ENCODE measurements around the gene TMEM63B.
"Not testable (repeated sequence)": the region's sequence is repeated elsewhere in the genome, so short reads cannot be mapped to it uniquely, and the experiment has no call there.

Gene TMEM63B

GRCh38 chr6:44196351-44196750, 69.0 kb downstream of the TMEM63B start:
- not testable (repeated sequence) for DNase-seq

DNA sequence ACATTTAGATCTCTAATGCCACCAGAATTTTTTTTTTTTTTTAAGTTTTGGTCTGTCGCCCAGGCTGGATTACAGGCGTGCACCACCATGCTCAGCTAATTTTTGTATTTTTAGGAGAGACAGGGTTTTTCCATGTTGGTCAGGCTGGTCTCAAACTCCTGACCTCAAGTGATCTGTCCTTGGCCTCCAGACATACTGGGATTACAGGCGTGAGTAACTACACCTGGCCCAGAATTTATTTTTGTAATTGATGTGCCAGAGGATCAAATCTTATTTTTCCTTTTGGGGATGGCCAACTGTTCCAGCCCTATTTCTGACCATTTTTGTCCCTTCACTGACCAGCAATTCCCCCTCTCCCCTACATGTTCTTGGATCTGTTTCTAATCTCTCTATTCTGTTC, 71.3 kb downstream of the TMEM63B start:
- no peak for DNase-seq

DNA sequence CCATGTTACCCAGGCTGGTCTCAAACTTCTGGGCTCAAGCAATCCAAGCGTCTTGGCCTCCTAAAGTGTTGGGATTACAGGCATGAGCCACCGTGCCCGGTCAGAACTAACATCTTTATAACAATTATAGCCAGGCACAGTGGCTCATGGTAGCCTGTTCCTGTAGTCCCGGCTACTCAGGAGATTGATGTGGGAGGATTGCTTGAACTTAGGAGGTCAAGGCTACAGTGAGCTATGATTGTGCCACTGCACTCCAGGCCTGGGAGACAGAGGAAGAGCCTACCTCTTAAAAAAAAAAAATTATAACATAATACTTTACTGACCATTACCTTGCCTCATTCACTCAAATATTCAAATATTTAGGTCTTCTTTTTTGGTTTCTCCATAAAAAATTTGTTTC, 72.5 kb downstream of the TMEM63B start:
- DNase-seq = no peak

DNA sequence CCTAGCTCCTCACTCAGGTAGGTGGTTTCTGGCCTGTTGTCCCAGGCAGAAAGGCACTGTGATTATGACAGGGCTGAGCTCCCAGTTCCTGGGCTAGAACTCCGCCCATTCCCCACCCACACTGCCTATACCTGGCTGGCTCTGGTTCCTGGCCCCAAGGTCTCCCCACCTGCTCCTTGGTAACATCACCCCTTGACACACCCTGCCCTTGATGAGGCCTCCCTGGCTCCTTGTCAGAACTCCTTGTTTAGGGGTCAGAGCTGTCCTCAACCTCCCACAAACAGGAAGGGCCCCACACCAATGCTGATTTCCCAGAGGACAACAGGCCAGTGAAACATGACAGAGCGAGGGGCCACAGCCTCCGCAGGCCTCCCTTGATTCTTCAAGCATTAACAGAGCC, 73.8 kb downstream of the TMEM63B start:
- DNase-seq = no peak

DNA sequence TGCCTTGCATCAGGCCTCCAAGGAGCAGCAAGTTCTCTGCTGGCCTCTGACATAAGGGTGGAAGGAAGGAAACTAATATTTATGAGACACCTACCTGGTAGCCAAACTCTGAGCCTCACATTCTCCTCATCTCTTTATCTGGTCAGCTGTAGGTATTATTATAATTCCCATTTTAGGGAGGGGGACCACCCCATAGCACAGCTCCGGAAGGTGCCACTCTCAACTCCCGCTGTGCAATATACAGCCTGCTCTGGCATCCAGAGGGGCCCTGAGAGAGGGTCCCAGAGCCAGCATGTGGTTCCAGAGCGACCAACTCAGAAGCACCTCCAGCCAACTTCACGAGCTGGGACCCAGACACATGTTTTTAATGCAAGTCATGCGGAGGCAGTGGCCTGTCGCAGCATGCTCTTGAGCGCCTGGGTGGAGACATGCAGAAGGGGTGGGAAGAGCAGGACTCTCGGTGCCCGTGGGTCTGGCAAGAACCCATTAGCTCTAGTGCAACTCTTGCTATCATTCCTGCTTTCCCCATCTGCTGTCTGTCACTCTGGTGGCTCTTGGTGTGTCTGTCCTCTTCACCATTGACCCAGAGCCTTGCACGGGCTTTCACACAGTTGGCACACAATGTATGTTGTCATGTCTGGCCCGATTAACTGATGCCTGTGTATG, 74.4 kb downstream of the TMEM63B start:
- DNase-seq = no peak

GRCh38 chr6:44202332-44202971, 75.1 kb downstream of the TMEM63B start:
- no peak for DNase-seq

DNA sequence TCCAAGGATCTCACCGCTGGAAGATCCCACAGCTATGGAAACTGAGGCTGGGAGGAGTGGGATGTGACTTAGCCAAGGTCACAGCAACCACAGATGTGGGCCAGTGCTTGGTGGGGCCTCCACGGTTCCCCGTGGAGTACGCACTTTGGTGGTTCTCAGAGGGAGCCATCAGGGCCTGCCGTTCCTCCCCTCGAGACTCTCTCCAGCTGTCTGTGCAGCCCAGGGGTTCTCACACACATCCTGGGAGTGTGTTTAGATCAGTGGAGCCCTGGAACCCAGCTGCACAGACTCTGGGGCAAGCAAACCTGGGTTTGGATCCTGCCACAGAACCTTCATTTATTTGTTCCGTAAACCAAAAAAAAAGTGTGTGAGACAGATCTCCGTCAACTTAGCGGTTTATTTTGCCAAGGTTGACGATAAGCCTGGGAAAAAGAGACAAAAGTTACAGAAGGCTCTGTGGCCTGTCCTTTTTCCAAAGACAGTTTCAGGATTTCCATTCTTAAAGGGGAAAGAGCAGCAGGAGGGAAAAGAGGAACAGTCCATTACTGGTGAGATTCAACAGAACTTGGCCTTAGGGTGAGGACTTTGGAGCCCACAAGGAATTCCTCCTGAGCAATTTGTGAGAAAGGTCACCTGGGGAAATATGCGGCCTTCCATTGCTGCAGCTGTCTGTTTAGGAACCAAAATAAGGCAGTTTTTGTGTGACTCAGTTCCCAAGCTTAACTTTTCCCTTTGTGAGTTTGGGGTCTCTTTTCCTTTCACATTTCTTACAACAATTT, 75.8 kb downstream of the TMEM63B start:
- DNase-seq = no peak

DNA sequence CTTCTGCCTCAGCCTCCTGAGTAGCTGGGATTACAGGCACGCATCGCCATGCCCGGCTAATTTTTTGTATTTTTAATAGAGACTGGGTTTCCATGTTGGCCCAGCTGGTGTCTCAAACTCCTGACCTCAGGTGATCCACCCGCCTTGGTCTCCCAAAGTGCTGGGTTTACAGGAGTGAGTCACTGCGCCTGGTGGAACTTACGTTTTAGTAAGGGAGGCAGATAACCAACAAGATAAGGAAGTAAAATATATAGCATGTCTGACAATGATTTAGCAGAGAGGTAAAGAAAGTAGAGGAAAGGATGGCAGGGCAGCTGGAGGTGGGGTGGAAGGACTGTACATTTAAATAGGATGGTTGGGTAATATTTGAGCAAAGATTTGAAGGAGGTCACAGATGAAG, 76.6 kb downstream of the TMEM63B start:
- DNase-seq = no peak

Data from activated CD8-positive, alpha-beta memory T cell treated with anti-CD3 and anti-CD28 coated beads, Interleukin-2, amount 50 U/mL, for 4 hours (primary cell).